GM19397 (cell line): Measurements from ENCODE around the gene IFNA2.
A peak's percentile ranks its signal among the peaks of the same experiment; 100 is the strongest.
"Not testable (repeated sequence)": the region's sequence is repeated elsewhere in the genome, so short reads cannot be mapped to it uniquely, and the experiment has no call there.

Source experiments
- ATAC-seq: cut with Tn5 transposase; IDR thresholded peaks from one replicate; pipeline ENCODE4 v1.9.1; 2021; ENCODE audit warnings: mild to moderate bottlenecking, moderate library complexity; ENCODE audit not compliant: unreplicated experiment

Gene IFNA2

GRCh38 chr9:21385131-21385670, at the start of gene IFNA2:
IFNA2 (minus strand) TSS chr9:21385398; CDS start chr9:21385329, 69 bp downstream.
- no peak for ATAC-seq

GRCh38 chr9:21435015-21435383, 49.8 kb upstream of the IFNA2 start:
- not testable (repeated sequence) for ATAC-seq

GRCh38 chr9:21434202-21435014, 49.2 kb upstream of the IFNA2 start:
- ATAC-seq = no peak

- peak; percentile 62 for ATAC-seq
Observed at GRCh38 chr9:21432672-21433425, 47.7 kb upstream of the IFNA2 start.

GRCh38 chr9:21429191-21429590, 44.0 kb upstream of the IFNA2 start:
- ATAC-seq = no peak

GRCh38 chr9:21428235-21428634, 43.0 kb upstream of the IFNA2 start:
- no peak for ATAC-seq

DNA sequence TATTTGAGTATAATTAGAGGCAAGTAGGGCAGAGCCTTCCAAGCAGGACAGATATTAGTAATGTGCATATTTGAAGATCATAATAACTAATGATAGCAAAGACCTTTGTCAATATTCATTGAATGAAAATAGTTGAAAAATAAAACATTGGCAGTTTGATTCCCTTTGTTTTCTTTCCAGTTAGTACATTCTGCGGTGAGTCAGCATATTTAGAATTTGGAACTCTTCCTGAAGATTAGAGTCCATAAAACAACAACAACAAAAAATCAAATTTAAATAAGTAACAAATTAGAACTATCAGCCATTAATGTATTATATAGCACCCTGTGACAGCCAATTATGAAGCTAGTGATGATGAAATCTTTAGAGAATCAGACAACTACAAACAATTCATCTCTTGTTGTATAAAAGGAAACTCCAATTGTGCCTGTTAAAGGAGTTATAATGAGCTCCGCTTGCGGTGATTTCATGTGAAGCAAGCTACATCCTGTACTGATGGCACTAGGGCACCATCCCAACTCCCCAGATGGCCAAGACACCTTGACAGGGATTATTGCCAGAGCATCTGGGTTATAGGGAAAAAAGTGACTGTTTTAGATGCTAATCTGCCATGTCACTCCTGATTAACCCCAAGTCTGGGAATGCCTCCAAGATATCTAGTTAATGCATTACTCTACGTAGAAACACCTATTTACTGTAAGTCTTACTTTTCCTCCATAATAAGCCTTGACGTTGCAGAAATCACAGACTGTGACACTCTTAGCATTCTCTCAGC, 30.5 kb upstream of the IFNA2 start:
- ATAC-seq = no peak

GRCh38 chr9:21414220-21414940, 29.2 kb upstream of the IFNA2 start:
- ATAC-seq = no peak

GRCh38 chr9:21413624-21414023, 28.4 kb upstream of the IFNA2 start:
- ATAC-seq = no peak

- no peak for ATAC-seq
Observed at GRCh38 chr9:21413151-21413550, 28.0 kb upstream of the IFNA2 start.

GRCh38 chr9:21412107-21412506, 26.9 kb upstream of the IFNA2 start:
- no peak for ATAC-seq

DNA sequence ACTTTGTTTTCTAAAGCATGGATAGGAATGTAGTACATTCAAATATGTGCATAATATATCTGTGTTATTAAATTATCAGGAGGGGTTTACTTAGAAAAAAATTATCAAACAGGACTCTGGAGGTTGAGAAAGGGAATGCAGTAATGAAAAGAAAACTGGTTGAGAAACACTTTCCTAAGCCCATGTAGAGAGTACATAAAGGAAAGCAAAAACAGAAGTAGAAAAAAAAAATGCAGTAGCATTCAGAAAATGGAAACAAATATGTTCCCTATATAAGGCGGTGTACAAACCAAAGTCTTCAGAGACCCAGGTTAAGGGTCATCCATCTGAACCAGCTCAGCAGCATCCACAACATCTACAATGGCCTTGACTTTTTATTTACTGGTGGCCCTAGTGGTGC, 23.6 kb upstream of the IFNA2 start, which contains the start of gene IFNA8:
TSS of gene IFNA8 (plus strand) at position 301 of the 400 bp plus-strand sequence. CDS start at position 361, 60 bp downstream.
- no peak for ATAC-seq

- ATAC-seq = no peak
Observed at GRCh38 chr9:21404146-21404545, 18.9 kb upstream of the IFNA2 start.

DNA sequence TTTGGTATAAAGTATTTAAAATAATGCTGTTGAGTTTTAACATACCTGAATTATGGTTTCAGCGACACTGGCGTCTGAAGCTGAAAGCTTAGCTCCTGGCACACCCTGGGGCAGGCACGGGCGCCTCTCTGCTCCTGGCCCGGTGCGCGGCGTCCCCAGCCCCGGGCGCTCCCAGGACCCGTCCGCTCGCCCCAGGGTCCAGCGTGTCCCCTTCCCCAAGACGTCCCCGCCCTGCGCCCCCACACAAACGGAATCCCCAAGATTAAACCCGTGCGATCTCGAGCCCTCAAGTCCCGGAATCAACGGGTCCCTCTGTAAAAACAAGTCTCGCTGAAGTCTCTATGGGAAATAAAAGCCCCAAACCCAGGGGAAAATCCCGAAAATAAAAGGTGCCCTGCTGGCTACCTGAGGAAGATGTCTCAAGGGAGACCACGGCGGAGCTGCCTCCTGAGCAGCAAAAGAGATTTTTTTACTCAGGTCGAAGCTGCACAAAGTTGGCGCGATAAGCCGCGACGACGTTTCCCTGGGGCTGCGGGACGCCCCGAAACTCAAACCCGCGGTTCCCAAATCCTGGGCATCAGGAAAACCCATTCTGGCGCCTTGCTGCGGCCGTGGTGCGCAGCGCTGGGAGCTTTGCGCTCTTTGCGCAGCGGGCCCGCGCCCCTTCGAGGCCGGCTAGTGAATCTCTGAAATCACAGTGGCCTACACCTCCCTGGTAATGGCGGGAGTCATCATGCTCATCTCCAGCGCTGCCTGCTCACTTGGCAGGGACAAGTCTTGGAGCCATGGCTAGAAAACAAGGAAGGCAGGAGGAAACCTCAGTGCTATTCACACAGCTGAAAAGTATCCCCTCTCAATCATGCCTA, 17.4 kb upstream of the IFNA2 start:
- peak; percentile 69 for ATAC-seq

DNA sequence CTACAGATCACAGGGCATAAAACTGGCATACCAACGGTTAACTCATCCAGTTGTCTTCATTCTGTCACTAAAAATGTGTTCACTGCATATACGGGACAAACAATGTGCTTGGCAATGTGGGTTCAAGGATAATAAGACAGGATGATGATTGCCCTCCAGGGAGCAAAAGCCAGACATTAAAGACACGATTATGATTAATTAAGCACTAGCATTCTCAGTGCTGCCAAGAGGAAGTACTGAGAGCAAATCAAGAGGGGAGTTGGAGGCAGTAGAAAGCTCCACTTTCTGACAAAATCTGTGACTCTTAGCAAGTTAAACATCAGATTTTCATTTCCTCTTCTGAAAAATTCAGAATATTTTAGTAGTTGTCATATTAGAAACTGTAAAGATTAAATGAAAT, 14.8 kb upstream of the IFNA2 start:
- no peak for ATAC-seq

- no peak for ATAC-seq
Observed at GRCh38 chr9:21398955-21399489, 13.8 kb upstream of the IFNA2 start.

GRCh38 chr9:21395778-21396717, 10.8 kb upstream of the IFNA2 start:
- peak; percentile 67 for ATAC-seq

DNA sequence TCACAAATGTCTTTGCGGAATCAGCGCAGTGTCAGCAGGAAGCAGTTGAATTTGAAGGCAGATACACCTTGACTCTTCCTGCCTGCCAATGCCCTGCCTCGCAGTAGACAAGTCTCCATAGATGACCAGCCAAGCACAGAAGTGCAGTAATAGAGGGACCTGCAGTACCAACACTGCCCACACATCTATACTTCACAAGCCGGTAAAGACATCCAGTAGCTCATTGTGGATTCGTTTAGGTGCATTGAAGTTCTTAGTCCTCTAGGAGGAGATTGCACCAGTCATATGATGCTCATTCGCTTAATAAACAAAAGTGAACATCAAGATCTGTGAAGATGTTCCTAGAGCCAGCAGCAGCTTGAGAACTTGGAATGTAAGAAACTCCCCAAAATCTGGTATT, 7.1 kb upstream of the IFNA2 start:
- peak; percentile 74 for ATAC-seq
